GM18517 (cell line): Measurements from ENCODE around the gene HIPK2.

ENCODE experiments used
- ATAC-seq: cut with Tn5 transposase; IDR thresholded peaks from one replicate; pipeline ENCODE4 v1.9.1; 2021; ENCODE audit warnings: mild to moderate bottlenecking, moderate library complexity; ENCODE audit not compliant: unreplicated experiment

Gene HIPK2

DNA sequence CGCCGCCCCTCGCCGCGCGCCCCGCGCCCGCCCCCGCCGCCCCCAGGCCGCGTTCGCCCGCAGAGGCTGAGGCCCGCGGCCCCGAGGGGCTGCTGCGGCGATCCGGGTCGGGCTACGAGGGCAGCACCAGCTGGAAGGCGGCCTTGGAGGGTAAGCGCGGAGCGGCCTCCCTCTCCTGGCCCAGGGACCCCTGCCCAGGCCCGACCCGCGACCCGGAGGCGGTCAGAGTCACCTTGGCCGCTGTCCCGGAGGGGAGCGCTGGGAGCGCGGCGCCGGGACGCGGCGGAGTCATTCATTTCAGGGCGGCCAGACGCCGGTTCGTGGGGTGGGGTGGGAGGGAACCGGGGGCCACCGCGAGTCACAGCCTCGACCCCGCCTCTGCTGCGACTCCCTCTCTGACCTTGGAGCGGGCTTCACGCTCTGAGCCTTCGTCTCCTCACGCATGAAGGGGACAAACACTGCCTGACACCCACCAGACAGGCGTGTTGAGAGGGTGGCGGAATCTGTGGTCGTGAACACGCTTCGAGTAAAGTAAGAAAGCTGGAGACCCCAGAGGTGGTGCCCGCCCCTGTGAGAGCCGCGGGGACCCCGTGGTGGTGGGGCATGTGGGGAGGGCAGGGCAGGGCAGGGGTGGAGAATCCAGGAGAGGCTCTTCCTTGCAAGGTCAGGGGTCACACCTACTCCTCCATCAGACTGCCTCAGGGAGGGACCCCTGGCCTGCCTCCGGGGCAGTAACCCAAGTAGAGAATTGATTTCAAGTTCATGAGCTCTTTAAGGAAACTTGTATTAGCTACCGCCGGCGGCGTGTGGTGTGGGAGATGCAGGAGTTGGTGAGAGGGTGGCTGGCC, 253.6 kb downstream of the HIPK2 start:
- ATAC-seq = no peak

DNA sequence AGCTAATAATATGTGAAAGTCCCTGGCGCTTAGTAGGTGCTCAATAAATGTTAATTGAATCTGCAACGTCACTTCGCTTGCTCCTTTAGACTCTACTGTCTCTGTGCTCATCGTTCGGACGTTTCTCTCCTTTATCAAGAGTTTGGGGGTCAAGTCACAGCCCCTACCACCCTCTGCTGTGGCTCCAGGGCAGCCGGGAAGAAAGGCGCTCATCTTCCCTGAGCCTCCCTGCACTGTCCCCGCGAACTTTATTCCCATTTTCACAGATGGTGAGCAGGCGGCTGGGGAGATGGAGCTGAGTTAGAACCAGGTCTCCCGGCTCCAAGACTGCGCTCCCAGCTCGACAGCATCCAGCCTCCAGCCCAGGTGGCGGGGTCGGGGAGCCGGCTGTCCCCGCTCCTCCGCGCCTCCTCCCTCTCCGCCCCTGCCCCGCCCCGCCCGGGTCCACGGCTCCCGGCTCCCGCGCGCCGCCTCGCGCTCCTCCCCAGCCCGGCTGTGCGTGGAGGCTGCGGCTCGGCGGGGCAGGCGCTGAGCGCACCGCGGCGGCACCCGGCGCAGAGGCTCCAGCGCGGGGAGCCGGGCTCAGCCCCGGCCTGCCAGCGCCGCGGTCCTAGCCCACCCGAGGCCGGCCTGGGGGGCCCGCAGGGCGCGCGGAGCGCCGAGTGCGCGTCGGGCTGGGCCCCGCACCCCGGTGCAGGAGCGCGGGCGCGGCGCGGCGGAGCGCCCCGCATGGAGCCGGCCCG, 254.4 kb downstream of the HIPK2 start, which contains the start of gene CLEC2L:
Gene CLEC2L (plus strand): TSS at position 487 of the 743 bp plus-strand sequence. CDS start 243 bp downstream, at position 730.
- no peak for ATAC-seq

DNA sequence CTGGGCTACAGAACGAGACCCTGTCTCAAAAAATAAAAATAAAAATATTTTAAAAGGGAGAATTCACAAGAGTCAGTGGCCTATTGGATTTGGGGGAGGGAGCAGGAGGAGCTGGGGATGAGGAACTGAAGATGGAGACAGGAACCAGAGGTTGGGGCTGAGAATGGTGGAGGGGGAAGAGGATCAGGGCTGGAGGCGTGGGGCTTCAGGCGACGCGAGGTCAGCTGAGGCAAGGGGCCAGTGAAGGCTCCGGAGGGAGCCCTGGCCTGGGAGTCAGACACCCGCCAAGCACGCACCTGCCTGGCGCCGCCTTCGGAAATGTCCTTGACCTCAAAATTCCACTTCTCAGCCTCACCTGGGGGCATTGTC, 255.0 kb downstream of the HIPK2 start:
- no peak for ATAC-seq

DNA sequence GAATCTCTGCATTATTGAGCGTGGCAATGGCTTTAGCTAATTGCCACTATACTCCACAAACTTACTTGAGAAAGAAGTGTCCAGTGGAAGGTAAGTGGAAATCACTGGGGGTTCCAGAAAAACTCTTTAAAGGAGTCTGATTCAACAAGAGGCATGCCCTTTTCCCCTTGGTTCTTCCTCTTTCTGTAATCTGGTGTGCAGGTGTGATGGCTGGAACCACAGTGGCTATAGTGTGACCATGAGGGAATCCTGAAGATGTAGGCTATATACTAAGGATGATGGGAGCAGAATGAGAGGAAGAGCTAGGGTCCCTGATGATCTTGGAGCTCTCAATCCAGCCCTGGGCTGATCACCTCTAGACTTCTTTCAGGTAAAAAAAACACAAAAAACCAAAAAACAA, 256.4 kb downstream of the HIPK2 start:
- ATAC-seq = no peak

DNA sequence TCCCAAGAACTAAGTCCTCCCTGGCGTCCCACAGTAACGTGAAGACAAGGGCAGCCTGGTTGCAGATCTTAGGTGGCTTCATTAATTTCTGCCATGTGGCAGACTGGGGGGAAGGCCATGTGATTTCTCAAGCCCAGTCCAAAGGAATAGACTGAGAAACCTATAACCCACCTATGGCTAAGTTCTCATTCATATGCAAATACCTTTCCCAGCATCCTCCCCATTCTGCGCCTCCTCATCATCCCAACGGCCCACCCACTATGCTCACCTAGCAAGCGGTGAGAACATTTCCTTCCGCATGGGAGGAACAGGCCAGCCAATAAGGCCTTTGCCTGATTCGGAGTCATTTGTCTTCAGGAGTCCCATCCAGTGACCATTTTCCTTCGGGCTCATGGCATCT, 262.5 kb downstream of the HIPK2 start:
- ATAC-seq = no peak
